HG03354 (cell line): ENCODE measurements around the gene MRPL37.

Experiments used
- ATAC-seq: cut with Tn5 transposase; IDR thresholded peaks from one replicate; pipeline ENCODE4 v1.9.1; 2021; ENCODE audit warnings: mild to moderate bottlenecking; ENCODE audit not compliant: unreplicated experiment, poor library complexity, severe bottlenecking

MRPL37 gene

DNA sequence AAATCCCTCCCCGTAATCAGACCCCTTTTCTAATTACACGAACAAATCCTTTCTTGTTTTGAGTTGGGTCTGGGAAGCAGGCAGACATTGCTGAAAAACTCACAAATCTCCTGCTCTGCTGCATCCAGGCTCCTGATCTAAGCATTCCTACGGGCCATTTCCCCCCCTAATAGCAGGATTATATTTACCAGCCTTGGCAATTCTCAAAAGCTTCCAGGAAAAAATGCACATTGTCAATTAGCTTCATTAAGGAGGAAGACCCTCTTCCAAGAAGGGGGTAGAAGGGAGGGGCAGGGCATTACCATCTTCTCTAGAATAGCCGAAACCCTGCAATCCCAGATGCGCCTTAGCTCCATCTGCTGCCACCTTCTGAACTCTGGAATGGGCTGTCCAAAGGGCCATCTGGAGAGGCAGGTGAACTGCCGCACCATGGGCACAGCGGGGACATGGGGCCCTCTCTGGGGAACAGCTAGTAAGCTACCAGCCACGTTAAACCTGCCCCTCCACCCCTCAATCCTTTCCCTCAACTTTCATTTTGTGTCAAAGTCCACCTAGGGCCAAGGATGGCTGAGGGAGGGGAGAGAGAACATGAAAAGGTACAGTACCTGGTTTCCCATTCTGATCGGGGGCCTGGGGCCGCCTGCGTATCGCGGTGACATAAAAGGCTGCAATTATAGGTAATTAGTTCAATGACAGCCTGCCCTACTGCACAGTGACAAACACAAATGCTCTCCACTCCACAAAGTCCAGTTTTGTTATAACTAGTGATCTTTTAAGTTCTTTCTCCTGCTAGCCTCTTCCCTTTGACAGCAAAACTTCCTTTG is 56.8 kb downstream of the MRPL37 start:
- no peak for ATAC-seq

DNA sequence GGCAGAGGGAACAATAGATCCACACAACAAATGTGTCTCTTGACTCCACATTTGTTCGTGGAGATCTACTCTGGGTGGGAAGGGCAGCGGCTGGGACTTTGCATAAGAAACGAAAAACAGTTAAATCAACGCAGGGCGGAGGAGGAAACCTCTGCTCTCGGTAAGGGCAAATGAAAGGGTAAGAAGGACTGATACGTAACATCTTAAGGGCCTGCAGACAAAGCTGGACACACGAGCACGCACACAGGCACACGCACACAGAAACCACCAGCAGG is 57.3 kb downstream of the MRPL37 start:
- no peak for ATAC-seq

DNA sequence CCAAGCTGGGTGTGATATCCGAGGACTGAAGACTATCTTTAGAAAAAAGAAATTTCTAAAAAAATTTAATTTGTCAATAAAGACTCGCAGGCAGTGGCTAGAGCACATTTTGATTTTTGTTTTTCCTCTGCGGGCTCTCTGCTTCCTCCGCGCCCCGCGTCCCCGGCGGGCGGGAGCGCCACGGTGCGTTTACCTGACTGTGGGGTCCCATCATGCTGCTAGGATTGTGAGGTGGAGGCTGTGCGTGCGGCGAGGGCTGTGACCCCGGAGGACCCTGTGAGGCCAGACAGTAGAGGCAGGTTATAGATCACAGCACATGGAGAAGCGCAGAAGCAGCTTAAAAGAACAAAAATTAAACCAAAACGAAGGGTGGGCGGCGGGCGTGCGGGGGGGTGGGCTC is 57.9 kb downstream of the MRPL37 start:
- no peak for ATAC-seq

- no peak for ATAC-seq
Observed at GRCh38 chr1:54259546-54260140, 59.7 kb downstream of the MRPL37 start.

DNA sequence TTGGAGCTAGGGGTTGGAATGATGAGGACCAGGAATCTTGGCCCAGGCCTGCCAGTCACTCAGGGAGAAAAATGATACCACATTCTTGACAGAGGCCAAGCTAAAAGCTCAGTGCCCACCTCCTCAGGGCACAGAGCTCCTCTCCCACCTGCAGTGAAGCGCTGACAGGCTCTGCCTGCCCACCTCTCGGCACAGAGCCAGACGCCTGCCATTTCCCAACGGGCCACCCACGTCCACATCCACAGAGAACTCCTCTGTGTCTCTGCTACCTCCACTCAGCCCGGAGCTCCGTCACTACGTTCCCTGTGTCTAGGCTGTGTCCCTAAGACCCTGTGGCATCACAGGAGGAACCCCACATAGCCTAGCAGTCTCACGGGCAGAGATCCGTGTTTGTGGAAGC is 60.8 kb downstream of the MRPL37 start:
- no peak for ATAC-seq

- no peak for ATAC-seq
Observed at GRCh38 chr1:54262244-54262643, 62.3 kb downstream of the MRPL37 start.

DNA sequence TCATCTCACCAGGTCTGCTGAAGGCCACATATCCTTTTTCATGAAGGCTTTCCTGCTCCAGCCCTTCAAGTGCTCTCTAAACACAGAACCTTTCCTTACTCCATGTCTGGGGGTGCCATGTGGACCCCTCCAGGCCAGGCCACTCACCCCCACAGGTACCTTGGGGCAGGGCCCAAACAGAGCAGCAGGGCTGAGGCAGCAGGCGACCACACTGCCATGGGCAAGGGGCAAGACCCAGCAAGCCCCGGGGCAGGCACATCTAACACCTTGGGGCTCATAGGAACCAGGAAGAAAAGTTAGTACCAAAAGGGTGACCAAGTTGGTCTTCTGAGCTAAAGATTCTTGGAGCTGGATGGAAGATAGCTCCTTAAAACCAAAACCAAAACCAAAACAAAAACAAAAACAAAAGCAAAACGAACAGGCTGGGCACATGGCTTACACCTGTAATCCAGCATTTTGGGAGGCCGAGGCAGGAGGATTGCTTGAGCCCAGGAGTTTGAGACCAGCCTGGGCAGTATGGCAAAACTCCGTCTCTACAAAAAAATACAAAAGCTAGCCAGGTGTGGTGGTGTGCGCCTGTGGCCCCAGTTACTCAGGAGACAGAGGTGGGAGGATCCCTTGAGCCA is 63.7 kb downstream of the MRPL37 start:
- no peak for ATAC-seq

DNA sequence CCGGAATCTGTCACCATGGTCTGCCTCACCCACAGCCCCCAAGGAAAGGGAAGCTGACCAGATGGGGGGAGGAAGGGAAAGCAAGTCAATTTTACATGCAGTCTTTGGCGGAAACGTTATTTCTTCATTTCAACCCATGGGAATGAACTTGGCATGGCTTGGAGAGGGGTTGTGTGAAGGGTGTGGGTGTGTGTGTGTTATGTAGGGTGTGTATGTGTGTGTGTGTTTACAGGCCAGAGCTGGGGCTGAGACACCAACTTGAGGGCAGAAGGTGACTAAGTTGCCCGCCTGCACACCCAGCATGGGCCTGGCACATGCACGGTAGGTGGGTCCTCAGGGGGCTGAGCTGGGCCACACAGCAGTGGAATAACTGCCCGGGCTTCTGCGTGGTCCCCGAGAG is 65.2 kb downstream of the MRPL37 start:
- ATAC-seq, result no peak

DNA sequence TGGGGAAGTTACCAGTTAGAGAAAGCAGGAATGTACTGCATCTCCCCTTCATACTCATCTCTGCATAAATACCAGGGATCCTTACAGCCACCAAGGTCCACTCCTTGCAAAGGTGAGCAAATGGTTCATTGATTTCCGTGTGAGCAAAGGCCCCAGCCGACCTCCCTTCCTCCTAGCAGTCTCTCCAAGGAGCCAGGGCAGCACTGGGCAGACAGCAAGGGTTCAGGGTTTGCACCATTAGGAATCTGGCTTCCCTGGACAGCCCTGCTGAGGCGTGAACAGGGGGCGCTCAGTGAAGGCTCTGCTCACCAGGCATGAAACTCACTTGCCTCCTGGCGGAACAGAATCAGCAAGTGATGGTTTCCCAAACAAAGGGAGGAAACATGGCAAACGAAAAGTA is 65.7 kb downstream of the MRPL37 start:
- ATAC-seq, result no peak

- ATAC-seq, result no peak
Observed at GRCh38 chr1:54266195-54266594, 66.2 kb downstream of the MRPL37 start.

DNA sequence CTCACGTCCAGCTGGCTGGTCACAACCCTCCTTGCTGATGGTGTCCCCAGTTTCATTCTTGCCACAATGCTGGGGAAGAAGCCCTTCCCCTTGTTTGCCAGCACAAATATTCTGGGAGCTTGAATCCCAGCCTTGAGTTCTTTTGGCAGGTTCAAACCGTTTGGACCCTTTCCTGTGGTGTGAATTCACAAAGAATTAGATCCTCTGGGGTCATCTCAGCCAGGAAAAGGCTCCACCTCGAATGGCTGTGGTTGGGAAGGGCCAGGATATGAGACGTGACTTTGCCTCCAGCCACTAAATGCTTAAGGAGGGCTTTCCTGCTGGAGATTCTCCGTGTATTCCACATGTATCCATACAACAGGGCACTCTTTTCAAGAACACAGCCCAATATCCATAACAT is 66.9 kb downstream of the MRPL37 start:
- ATAC-seq, result no peak
